LoVo (cell line): ENCODE results near the gene NDUFAF5.

Experiments
- DNase-seq: peaks from one replicate; pipeline ENCODE4 v3.0.0-alpha.2; 2016; ENCODE audit warnings: low spot score

NDUFAF5 gene

GRCh38 chr20:13777171-13777601 lies 7.6 kb upstream of the NDUFAF5 start:
- no peak for DNase-seq

- no peak for DNase-seq
Observed at GRCh38 chr20:13778827-13779226, 6.0 kb upstream of the NDUFAF5 start.

- no peak for DNase-seq
Observed at GRCh38 chr20:13783528-13783927, 1.3 kb upstream of the NDUFAF5 start.

DNA sequence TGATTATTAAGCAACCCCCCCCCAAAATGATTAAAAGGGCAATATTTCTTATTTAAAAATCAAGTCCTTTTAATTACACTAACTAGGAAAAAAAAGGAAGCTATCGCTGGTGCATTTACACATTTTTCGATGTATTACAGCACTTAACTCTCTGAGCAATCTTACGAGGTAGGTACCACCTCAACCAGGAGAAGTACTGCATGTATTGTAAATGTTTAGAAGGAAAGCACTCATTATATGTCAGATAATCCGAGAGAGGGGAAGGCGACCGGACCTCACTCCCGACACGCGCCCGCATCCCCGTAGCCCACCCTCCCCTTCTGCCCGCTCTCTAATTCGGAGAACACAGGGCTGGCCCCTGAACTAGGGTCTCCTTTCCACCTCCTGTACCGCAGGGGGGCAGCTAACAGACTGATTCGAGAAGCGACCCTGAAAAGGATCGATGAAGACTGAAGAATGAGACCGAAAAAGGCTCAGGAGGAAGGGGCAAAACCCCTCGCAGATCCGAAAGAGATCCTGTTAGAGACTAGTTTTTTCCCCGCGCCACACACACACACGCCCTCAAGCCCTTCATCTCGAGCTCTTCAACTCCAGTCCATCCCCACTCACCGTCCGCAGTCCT lies 446 bp upstream of the NDUFAF5 start:
- peak; percentile 8 for DNase-seq

DNA sequence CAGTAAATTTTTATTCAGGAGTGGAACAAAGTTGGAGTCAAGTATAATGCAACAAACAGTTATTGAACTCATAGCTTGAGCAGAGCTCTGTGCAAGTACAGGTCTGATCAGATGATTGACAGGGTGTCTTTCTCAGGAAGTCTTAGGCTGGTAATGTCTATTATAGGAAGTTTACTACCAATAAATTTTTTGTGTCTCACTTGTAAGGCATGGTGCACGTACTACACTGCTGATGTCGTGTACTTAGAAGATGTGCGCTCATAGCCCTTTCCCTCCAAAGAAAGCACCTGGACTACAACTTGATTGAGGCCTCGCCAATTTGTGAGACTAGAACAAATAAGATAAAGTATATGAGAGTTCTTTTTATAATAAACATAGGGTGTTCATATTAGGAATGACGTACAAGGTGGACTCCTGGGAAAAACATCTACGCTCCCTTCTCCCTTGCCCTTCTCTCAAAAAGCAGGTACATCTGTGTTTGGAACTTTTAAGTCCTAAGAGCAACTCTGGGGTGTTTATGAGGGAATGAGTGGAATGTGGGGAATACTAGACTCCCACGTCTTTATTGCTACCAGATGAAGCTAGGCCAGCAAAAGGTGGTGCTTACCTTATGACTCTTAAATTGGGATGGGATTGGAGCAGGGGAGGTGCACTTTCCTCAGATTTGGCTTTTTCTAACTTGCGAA lies 1.5 kb downstream of the NDUFAF5 start:
- no peak for DNase-seq

DNA sequence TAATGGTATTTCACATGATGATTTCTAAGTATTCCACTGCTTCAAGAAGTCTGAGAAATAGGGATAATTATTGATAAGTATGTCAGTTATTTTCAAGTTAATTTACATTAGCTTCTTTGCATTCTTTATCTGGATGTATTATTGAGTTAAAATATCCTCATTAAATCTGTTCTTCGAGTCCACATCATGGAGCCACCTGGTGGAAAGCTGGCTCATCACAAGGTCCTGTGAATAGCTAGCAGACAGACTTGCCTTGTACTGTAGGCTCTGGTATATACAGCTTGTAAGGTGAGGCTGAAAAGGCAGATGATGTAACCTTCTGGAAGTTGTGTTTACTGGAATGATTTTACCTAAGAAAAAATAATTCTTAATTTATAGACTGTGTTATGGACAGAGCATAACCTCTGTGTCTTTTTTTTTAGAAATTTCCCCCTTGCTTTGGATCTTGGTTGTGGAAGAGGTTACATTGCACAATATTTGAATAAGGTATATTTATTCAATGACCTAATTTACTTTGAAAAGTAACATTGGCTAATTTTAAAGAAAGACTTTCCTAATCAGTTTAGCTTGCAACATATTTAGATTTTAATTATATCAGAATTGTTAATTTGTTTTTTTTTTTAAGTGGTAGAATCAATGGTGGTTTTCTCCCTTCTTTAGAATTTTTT lies 3.5 kb downstream of the NDUFAF5 start:
- peak; percentile 52 for DNase-seq

GRCh38 chr20:13790708-13791107 lies 5.9 kb downstream of the NDUFAF5 start:
- DNase-seq: no peak

DNA sequence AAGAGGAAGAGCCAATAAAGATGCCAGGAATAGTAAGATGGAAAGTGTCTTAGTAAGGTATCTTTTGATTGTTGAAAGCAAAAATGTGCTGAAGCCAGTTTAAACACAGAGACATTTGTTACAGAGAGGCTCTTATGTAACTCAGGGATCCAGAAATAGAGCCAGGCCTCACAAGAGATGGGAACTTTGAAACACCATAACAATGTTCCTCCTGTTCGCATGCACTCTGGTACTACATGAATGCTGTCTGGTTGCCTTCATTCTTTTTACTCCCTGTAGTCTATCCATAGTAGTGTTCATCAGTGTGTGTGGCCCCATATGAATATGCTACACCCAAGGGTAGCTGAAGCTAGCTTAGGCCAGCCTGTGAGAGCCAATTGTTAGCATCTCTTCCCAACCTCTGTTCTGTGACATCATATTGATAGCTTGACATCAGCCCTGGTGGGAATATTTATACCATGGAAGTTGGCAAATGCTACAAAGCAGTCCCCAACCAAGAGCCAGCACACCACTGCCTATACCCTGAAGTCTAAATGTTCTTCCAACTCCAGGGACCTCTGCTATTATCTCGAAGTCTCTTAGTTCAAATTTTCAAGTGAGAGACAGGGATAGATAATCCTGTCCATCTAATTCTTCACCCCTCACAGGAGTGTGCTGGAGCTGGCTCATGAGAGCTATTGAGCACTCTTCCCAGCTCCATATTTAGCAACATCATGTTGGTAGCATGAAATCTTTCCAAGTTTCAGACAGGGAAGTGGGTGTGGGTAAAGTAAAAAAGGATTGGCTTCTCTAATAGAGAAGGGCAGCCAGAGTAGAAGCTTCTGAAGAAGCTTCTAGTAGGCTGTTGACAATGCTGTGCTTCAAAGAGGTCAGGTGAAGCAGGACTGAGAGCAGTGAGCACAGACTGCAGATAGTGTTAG lies 7.0 kb downstream of the NDUFAF5 start:
- no peak for DNase-seq

DNA sequence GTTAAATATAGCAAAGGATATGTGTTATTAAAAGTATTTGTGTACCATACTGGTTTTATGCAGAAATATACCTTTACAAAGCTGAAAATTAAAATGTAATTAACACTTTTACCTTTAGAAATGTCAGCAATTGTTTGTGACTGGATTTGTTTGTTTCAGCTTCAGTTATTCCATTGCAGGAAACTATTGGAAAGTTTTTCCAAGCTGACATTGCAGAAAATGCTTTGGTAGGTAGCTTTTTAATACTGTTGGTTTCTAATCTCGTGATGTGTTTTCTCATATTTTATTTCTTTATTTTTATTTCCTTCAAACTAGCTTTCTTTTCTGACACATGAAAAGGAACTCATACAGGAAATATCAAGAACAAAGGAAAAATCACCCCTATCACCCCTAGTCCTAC lies 8.2 kb downstream of the NDUFAF5 start:
- no peak for DNase-seq

GRCh38 chr20:13794667-13795066 lies 9.8 kb downstream of the NDUFAF5 start:
- no peak for DNase-seq

- DNase-seq: no peak
Observed at GRCh38 chr20:13799040-13799439, 14.2 kb downstream of the NDUFAF5 start.

GRCh38 chr20:13799974-13800373 lies 15.1 kb downstream of the NDUFAF5 start:
- DNase-seq: no peak

DNA sequence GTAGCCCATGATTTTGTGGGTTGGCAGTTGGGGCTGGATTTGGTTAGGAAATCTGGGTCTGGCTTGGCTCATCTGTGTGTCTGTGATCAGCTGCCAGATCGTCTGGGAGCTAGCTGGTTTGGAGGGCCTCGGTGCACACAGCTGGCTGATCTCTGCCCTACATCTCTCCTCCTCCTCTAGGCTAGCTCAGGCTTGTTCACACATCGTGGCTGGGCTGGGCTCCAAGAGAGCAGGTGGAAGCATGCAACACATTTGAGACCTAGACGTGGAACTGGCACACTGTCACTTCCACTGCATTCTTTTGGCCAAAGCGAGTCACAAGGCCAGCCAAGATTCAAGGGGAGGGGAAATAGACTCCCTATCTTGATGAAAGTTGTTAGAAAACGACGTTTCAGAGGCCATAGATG lies 15.9 kb downstream of the NDUFAF5 start:
- DNase-seq: peak; percentile 62

- no peak for DNase-seq
Observed at GRCh38 chr20:13809373-13809772, 24.5 kb downstream of the NDUFAF5 start.

DNA sequence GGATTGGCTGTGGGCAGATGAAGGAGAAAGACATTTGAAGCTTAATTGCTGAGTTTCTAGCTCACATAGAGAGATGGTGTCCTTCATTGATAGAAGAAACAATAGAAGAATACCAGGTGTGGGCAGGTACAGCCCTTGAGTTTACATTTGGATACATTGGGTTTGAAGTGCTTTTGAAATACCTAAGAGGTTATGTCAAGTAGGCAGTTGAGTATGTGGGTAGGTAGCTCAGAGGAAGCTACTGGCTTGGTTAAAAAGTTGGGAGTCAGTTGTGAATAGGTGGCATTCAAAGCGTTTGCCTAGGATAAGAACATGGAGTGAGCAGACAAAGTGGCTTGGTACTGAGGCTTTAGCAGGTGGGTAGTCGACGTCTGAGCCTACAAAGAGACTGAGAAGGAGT lies 25.0 kb downstream of the NDUFAF5 start:
- no peak for DNase-seq

GRCh38 chr20:13810446-13810845 lies 25.6 kb downstream of the NDUFAF5 start:
- DNase-seq: no peak

DNA sequence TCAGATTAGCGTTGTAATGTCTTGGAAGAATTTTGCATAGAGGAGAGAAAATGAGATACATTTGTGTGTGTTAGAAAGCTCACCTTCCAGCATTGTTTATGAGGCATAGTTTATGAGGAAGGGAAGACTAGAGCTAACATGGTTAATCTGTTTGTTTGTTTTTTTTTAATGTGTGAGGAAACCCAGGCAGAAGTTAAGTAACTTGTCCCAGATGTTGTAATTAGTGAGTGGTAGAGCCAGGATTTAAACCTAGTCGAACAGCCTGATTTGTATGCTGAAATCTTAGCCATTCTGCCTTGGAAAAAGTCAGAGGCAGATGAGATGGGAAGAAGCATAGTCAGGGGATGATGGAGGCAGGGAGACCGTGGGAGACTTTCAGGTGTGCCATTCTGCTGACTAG lies 29.1 kb downstream of the NDUFAF5 start:
- no peak for DNase-seq

DNA sequence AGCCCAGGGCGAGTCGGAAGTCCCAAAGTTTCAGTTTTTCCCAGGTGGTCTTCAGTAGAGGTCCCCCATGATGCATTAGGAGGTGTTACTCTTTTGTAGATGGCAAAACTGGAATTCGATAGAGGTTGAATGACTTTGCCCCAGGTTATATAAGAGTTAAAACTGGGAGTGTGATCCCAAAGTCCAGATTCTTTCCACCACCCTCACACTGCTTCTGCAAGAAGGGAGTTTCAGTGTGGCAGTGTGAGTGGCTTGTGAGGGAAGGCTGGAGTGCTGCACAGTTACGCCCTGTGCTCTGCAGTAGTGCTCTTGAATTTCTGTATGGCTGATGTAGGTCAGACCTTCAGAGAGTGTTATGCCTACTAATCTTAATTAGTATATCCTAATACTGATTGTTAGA lies 29.8 kb downstream of the NDUFAF5 start:
- DNase-seq: no peak

DNA sequence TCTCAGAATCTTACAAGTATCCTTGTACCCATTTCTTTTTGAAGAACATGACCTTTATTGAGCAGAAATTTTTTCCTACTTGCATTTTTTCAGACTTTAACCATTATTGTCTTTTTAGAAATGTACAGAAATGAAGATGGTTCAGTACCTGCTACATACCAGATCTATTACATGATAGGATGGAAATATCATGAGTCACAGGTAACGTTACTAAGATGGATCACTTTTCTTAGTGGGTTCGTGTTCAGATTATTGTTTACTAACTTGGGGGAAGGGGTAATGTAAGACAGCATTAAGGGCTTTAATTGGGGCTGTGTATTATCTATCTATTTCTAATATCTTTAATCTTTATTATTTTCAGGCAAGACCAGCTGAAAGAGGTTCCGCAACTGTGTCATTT lies 31.9 kb downstream of the NDUFAF5 start:
- no peak for DNase-seq

GRCh38 chr20:13817342-13817741 lies 32.5 kb downstream of the NDUFAF5 start:
- no peak for DNase-seq

- peak; percentile 75 for DNase-seq
Observed at GRCh38 chr20:13819885-13820645, 35.2 kb downstream of the NDUFAF5 start.

DNA sequence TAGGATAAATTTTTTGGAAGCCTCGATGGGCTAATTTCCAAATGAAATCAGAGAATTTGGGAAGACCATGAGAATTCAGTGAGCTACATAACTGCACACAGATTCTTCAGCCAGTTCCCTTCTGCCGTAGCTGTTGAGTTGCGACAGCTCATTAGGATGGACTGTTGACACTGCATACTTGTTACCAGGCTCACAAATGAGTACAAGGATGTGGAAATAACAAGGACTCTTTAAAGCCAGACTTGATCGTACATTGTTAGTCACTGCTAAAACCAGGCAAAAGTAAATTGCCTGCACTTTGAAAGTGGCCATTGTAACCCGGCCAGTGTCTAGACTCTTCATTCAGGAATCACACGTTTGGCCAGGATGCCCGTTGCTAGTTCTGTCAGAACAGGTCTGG lies 37.0 kb downstream of the NDUFAF5 start:
- DNase-seq: no peak
